Mesendoderm (in vitro differentiated cells): ENCODE results near the gene MED13.
A peak's percentile ranks its signal among the peaks of the same experiment; 100 is the strongest.

Source experiments
- DNase-seq: peaks from one replicate; pipeline ENCODE4 v3.0.0; 2013
- H2AK5ac ChIP-seq: 2 replicates; pipeline ENCODE4 v1.6.1; 2013; ENCODE audit warnings: low read length, inconsistent platforms
- H2BK120ac ChIP-seq: 2 replicates; pipeline ENCODE4 v1.6.1; 2013; ENCODE audit warnings: low read depth, mild to moderate bottlenecking, low read length, moderate library complexity, mixed read lengths
- H2BK15ac ChIP-seq: replicated peaks from 2 replicates; pipeline ENCODE4 v1.6.1; 2013; ENCODE audit warnings: low read depth, mild to moderate bottlenecking, moderate library complexity
- H2BK5ac ChIP-seq: 2 replicates; pipeline ENCODE4 v1.6.1; 2013; ENCODE audit warnings: low read length, inconsistent platforms
- H3K18ac ChIP-seq: 2 replicates; pipeline ENCODE4 v1.6.1; 2013; ENCODE audit warnings: mild to moderate bottlenecking, low read length, mixed read lengths
- H3K23ac ChIP-seq: one replicate; pipeline ENCODE4 v1.6.1; 2013; ENCODE audit warnings: low read length
- H3K27ac ChIP-seq: 2 replicates; pipeline ENCODE4 v1.5.1; 2013; ENCODE audit warnings: low read depth, mild to moderate bottlenecking, inconsistent platforms, low read length, moderate library complexity
- H3K27me3 ChIP-seq: 2 replicates; pipeline ENCODE4 v1.6.1; 2013; ENCODE audit warnings: low read length, control low read depth, mild to moderate bottlenecking, inconsistent platforms; ENCODE audit not compliant: insufficient read depth, poor library complexity
- H3K36me3 ChIP-seq: 2 replicates; pipeline ENCODE4 v1.6.1; 2013; ENCODE audit warnings: low read length, inconsistent platforms; ENCODE audit not compliant: control insufficient read depth, insufficient read depth
- H3K4ac ChIP-seq: one replicate; pipeline ENCODE4 v1.6.1; 2013; ENCODE audit warnings: low read depth, mild to moderate bottlenecking, low read length, moderate library complexity
- H3K4me1 ChIP-seq: 2 replicates; pipeline ENCODE4 v1.6.1; 2013; ENCODE audit warnings: low read depth, low read length, inconsistent platforms; ENCODE audit not compliant: control insufficient read depth
- H3K4me2 ChIP-seq: 2 replicates; pipeline ENCODE4 v1.6.1; 2013; ENCODE audit warnings: low read length
- H3K4me3 ChIP-seq: 2 replicates; pipeline ENCODE4 v1.5.1; 2013; ENCODE audit warnings: mild to moderate bottlenecking, low read length
- H3K56ac ChIP-seq: one replicate; pipeline ENCODE4 v1.6.1; 2013; ENCODE audit warnings: low read length
- H3K79me1 ChIP-seq: 2 replicates; pipeline ENCODE4 v1.6.1; 2013; ENCODE audit warnings: low read length, inconsistent platforms
- H3K79me2 ChIP-seq: 2 replicates; pipeline ENCODE4 v1.6.1; 2013; ENCODE audit warnings: mild to moderate bottlenecking, low read length; ENCODE audit not compliant: control insufficient read depth, insufficient read depth
- H3K9ac ChIP-seq: 2 replicates; pipeline ENCODE4 v1.6.1; 2013; ENCODE audit warnings: low read length, inconsistent platforms
- H4K5ac ChIP-seq: one replicate; pipeline ENCODE4 v1.6.1; 2013; ENCODE audit warnings: low read length
- H4K8ac ChIP-seq: one replicate; pipeline ENCODE4 v1.6.1; 2013; ENCODE audit warnings: low read depth, mild to moderate bottlenecking, control low read depth, low read length, moderate library complexity
- WGBS: extraction: QIAGEN DNeasy Blood & Tissue Kit; methylation state at CpG from one replicate; pipeline ENCODE4 v1.1.7; 2013; ENCODE audit warnings: low lambda C conversion rate, missing lambda C conversion rate; ENCODE audit not compliant: insufficient coverage; ENCODE audit errors: extremely low coverage; 5-methylcytosine and 5-hydroxymethylcytosine counted together

Gene MED13

DNA sequence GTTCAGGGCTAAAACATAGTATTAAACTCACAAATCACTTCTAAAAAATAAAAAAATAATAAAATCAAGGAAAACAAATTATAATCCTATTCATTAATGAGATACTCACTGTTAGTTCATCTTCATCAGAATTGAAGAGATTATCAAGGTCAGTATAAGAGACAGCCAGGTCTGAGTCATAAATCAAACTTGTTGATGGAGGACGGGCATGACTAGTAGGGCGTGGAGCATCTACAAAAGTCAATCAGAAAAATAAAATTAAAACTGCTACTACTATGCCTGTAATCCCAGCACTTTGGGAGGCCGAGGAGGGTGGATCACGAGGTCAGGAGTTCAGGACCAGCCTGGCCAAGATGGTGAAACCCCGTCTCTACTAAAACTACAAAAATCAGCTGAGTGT, 78.2 kb downstream of the MED13 start:
- Histone ChIP-seq H4K5ac (no peak overlapping the region), H3K27ac (no peak overlapping the region), H3K4ac (no peak overlapping the region), H3K23ac (no peak overlapping the region), H3K4me2 (no peak overlapping the region), H2BK5ac (no peak overlapping the region), H3K4me3 (no peak overlapping the region), H3K4me1 (no peaks in the 10 kb centered on the region), H3K27me3 (no peaks in the 10 kb centered on the region), H2AK5ac (no peak overlapping the region), H4K8ac (no peak overlapping the region), H3K79me1 (no peaks in the 10 kb centered on the region), H3K79me2 (no peaks in the 10 kb centered on the region), H3K36me3 (peaks cover 7% of the 10 kb centered on the region), H2BK120ac (no peak overlapping the region), H2BK15ac (no peak overlapping the region), H3K9ac (no peak overlapping the region), H3K56ac (no peak overlapping the region), H3K18ac (no peak overlapping the region)
- no CpG with 5 or more reads among the region's 5 CpGs for WGBS
- no peak for DNase-seq

GRCh38 chr17:61984821-61985220, 80.3 kb downstream of the MED13 start:
- H3K79me1 ChIP-seq: peaks cover 3% of the 10 kb centered on the region
- no peak overlapping the region for H3K23ac ChIP-seq
- H4K5ac ChIP-seq: no peak overlapping the region
- H3K56ac ChIP-seq: no peak overlapping the region
- no peak overlapping the region for H2BK120ac ChIP-seq
- H3K18ac ChIP-seq: no peak overlapping the region
- no peak overlapping the region for H3K4me3 ChIP-seq
- H4K8ac ChIP-seq: no peak overlapping the region
- no peak overlapping the region for H2BK5ac ChIP-seq
- no peak overlapping the region for H3K4me2 ChIP-seq
- DNase-seq: no peak
- no peaks in the 10 kb centered on the region for H3K4me1 ChIP-seq
- H3K9ac ChIP-seq: no peak overlapping the region
- no peak overlapping the region for H3K27ac ChIP-seq
- H2BK15ac ChIP-seq: no peak overlapping the region
- no peaks in the 10 kb centered on the region for H3K27me3 ChIP-seq
- H2AK5ac ChIP-seq: no peak overlapping the region
- no peaks in the 10 kb centered on the region for H3K79me2 ChIP-seq
- no CpG with 5 or more reads among the region's 4 CpGs for WGBS
- H3K36me3 ChIP-seq: peaks cover 9% of the 10 kb centered on the region
- no peak overlapping the region for H3K4ac ChIP-seq

DNA sequence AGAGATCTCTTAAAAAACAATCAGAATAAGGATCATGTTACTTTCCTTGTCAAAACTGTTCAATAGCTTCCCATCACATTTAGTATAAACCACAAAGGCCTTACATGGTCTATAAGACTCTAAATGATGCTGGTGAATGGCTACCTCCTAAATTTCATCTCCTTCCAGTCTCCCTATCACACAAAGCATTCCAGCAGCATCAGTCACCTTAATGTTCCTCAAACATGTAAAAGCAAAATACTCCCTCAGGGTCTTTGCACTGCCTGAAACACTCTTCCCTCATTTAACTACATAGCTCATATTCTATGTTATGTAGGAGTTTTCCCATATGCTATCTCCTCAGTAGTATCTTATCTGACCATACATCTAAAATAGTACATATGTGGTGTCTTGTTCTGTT, 83.8 kb downstream of the MED13 start:
- no peak overlapping the region for H3K18ac ChIP-seq
- H3K9ac ChIP-seq: no peak overlapping the region
- H3K79me1 ChIP-seq: peaks cover 3% of the 10 kb centered on the region
- H3K56ac ChIP-seq: no peak overlapping the region
- H2BK15ac ChIP-seq: no peak overlapping the region
- H4K5ac ChIP-seq: no peak overlapping the region
- no peaks in the 10 kb centered on the region for H3K27me3 ChIP-seq
- H3K79me2 ChIP-seq: no peaks in the 10 kb centered on the region
- DNase-seq: peak; percentile 5
- no peak overlapping the region for H3K4me2 ChIP-seq
- H2BK120ac ChIP-seq: no peak overlapping the region
- H3K4ac ChIP-seq: no peak overlapping the region
- H3K4me3 ChIP-seq: no peak overlapping the region
- no peak overlapping the region for H2AK5ac ChIP-seq
- no peak overlapping the region for H4K8ac ChIP-seq
- H3K4me1 ChIP-seq: no peaks in the 10 kb centered on the region
- H3K36me3 ChIP-seq: peaks cover 9% of the 10 kb centered on the region
- no peak overlapping the region for H2BK5ac ChIP-seq
- no peak overlapping the region for H3K27ac ChIP-seq
- H3K23ac ChIP-seq: peak overlapping the region; percentile 24

- H3K79me2 ChIP-seq: no peaks in the 10 kb centered on the region
- H2AK5ac ChIP-seq: no peak overlapping the region
- no peak overlapping the region for H4K8ac ChIP-seq
- no peak for DNase-seq
- no peaks in the 10 kb centered on the region for H3K4me1 ChIP-seq
- no peak overlapping the region for H4K5ac ChIP-seq
- no peak overlapping the region for H3K18ac ChIP-seq
- H3K4ac ChIP-seq: no peak overlapping the region
- no peak overlapping the region for H3K4me3 ChIP-seq
- H3K4me2 ChIP-seq: no peak overlapping the region
- no peak overlapping the region for H2BK5ac ChIP-seq
- no peak overlapping the region for H3K9ac ChIP-seq
- no CpG with 5 or more reads among the region's 5 CpGs for whole genome bisulfite sequencing
- H3K36me3 ChIP-seq: peaks cover 9% of the 10 kb centered on the region
- H3K27ac ChIP-seq: no peak overlapping the region
- H2BK15ac ChIP-seq: no peak overlapping the region
- no peak overlapping the region for H2BK120ac ChIP-seq
- H3K23ac ChIP-seq: no peak overlapping the region
- peaks cover 3% of the 10 kb centered on the region for H3K79me1 ChIP-seq
- H3K56ac ChIP-seq: no peak overlapping the region
- H3K27me3 ChIP-seq: no peaks in the 10 kb centered on the region
Observed at GRCh38 chr17:61980535-61980934, 84.5 kb downstream of the MED13 start.

GRCh38 chr17:61974115-61974514, 91.0 kb downstream of the MED13 start:
- no peaks in the 10 kb centered on the region for H3K4me1 ChIP-seq
- H2AK5ac ChIP-seq: no peak overlapping the region
- no peak overlapping the region for H3K27ac ChIP-seq
- no peaks in the 10 kb centered on the region for H3K27me3 ChIP-seq
- no peak overlapping the region for H3K18ac ChIP-seq
- H2BK5ac ChIP-seq: no peak overlapping the region
- no peak overlapping the region for H3K4me3 ChIP-seq
- no peak overlapping the region for H2BK120ac ChIP-seq
- no peak overlapping the region for H4K5ac ChIP-seq
- no peak for DNase-seq
- no peak overlapping the region for H3K56ac ChIP-seq
- H3K23ac ChIP-seq: no peak overlapping the region
- no CpG with 5 or more reads among the region's 7 CpGs for WGBS
- no peak overlapping the region for H3K4ac ChIP-seq
- no peaks in the 10 kb centered on the region for H3K36me3 ChIP-seq
- peaks cover 2% of the 10 kb centered on the region for H3K79me1 ChIP-seq
- no peaks in the 10 kb centered on the region for H3K79me2 ChIP-seq
- no peak overlapping the region for H2BK15ac ChIP-seq
- H4K8ac ChIP-seq: no peak overlapping the region
- no peak overlapping the region for H3K9ac ChIP-seq
- H3K4me2 ChIP-seq: no peak overlapping the region

DNA sequence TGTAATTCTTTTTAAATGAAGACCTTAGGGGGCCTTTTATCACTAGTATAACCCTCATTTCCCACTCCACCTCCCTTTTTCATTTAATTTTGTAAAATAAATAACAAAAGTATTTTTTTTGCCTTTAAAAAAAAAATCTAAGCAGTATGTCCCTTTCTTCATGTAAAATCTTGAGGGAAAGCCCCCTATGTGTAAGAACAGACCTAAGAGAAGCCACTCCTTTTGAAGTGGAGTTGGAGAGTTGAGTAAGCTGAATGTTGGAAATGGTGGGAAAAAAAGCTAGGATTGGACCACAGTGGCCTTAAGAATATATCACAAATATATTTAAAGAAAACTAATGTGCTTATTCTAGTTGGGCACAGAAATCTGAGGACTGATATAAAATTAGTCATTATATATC, 92.8 kb downstream of the MED13 start:
- Histone ChIP-seq H2AK5ac (no peak overlapping the region), H3K27me3 (no peaks in the 10 kb centered on the region), H2BK15ac (no peak overlapping the region), H3K9ac (no peak overlapping the region), H4K8ac (no peak overlapping the region), H3K18ac (no peak overlapping the region), H3K27ac (no peak overlapping the region), H3K4ac (no peak overlapping the region), H3K4me3 (no peak overlapping the region), H3K4me1 (no peaks in the 10 kb centered on the region), H4K5ac (no peak overlapping the region), H3K23ac (no peak overlapping the region), H3K79me2 (no peaks in the 10 kb centered on the region), H3K4me2 (no peak overlapping the region), H3K56ac (no peak overlapping the region), H2BK120ac (no peak overlapping the region), H3K79me1 (peaks cover 2% of the 10 kb centered on the region), H2BK5ac (no peak overlapping the region), H3K36me3 (peaks cover 2% of the 10 kb centered on the region)
- no peak for DNase-seq
